ENCODE measurements around the gene CAV1.

- TF ChIP-seq POLR2A (IDR thresholded peaks at IDR 0.05) (no peak), CTCF (IDR thresholded peaks at IDR 0.05) (no peak)
Observed at GRCh38 chr7:116601426-116601825, 76.6 kb downstream of the CAV1 start.
